Natural killer cell (primary cell): Measurements from ENCODE around the gene CILP2. TPM values are rescaled to one million over a fixed set of nuclear protein-coding genes. Genes with fewer than 3 reads are reported as not detected.

Experiments
- ATAC-seq, 3 donors: fragments of 150-1000 bp in 2 of 3; fragments of 200-7000 bp in 1 of 3; cut with Tn5 transposase; 1 replicate in 1 of 3; 2 replicates in 2 of 3; pipeline ENCODE4 v1.10.0; 2021; ENCODE audit warnings: mild to moderate bottlenecking in 2 of 3, moderate library complexity in 2 of 3
- DNase-seq, 2 donors: peaks; one replicate each; pipeline versions ENCODE4 v3.0.0 to v3.0.0-alpha.2; 2013 to 2021; ENCODE audit warnings: mixed read lengths in 1 of 2
- H3K27ac ChIP-seq: one replicate; pipeline ENCODE4 v1.5.1; 2013; ENCODE audit warnings: mild to moderate bottlenecking, low read length
- H3K27me3 ChIP-seq: one replicate; pipeline ENCODE4 v1.6.1; 2013; ENCODE audit warnings: low read length; ENCODE audit not compliant: control insufficient read depth, insufficient read depth
- H3K36me3 ChIP-seq: one replicate; pipeline ENCODE4 v1.6.1; 2013; ENCODE audit warnings: low read length; ENCODE audit not compliant: control insufficient read depth, insufficient read depth
- H3K4me1 ChIP-seq: one replicate; pipeline ENCODE4 v1.6.1; 2013; ENCODE audit warnings: low read length; ENCODE audit not compliant: control insufficient read depth, insufficient read depth
- H3K4me3 ChIP-seq: one replicate; pipeline ENCODE4 v1.5.1; 2013; ENCODE audit warnings: low read length
- H3K9me3 ChIP-seq: one replicate; pipeline ENCODE4 v1.6.1; 2013; ENCODE audit warnings: low read length; ENCODE audit not compliant: control insufficient read depth, insufficient read depth
- H3K27ac Mint-ChIP-seq, 2 donors: one replicate each; pipeline ENCODE4 v1.8.0; 2022; ENCODE audit warnings: mild to moderate bottlenecking in 2 of 2, mixed read lengths in 2 of 2, moderate library complexity in 1 of 2
- H3K27me3 Mint-ChIP-seq, 2 donors: one replicate each; pipeline ENCODE4 v1.8.0; 2022; ENCODE audit warnings: low read depth in 2 of 2, mixed read lengths in 2 of 2
- H3K36me3 Mint-ChIP-seq: one replicate; pipeline ENCODE4 v1.8.0; 2022; ENCODE audit warnings: mixed read lengths
- H3K4me1 Mint-ChIP-seq, 2 donors: one replicate each; pipeline ENCODE4 v1.8.0; 2022; ENCODE audit warnings: mixed read lengths in 2 of 2
- H3K4me3 Mint-ChIP-seq: one replicate; pipeline ENCODE4 v1.8.0; 2022; ENCODE audit warnings: mild to moderate bottlenecking, moderate library complexity, mixed read lengths
- H3K9me3 Mint-ChIP-seq, 2 donors: one replicate each; pipeline ENCODE4 v1.8.0; 2022; ENCODE audit warnings: mixed read lengths in 2 of 2
- CTCF ChIP-seq: fragments of 200-600 bp; IDR thresholded peaks from one replicate; pipeline ENCODE4 v1.8.0; 2022; ENCODE audit warnings: antibody characterized with exemption
- WGBS: methylation state at CpG from one replicate; pipeline ENCODE4 v1.1.7; 2013; ENCODE audit warnings: missing lambda C conversion rate; ENCODE audit not compliant: insufficient coverage; 5-methylcytosine and 5-hydroxymethylcytosine counted together
- intact Hi-C: fragments of 100-400 bp; cut with micrococcal nuclease; formaldehyde crosslinking; loops from one replicate; pipeline ENCODE4 v1.14.2; 2022
- total RNA-seq, 4 donors: library from RNA; stranded (reverse); fragments of 120-200 nt in 1 of 4; gene quantifications; one replicate each; pipeline versions ENCODE4 v1.2.3 to v1.2.4, GENCODE V29; 2013 to 2022

The CILP2 gene
- total RNA-seq, 3 donors from 2014 or later (not counting 1 experiment from before 2014, with no cell fraction given) = 0.05 to 0.20 (median 0.11) TPM

GRCh38 chr19:19544257-19544953, 6.3 kb downstream of the CILP2 start:
- no peak overlapping the region for H3K4me3 ChIP-seq
- no peaks in the 10 kb centered on the region for H3K36me3 Mint-ChIP-seq
- H3K4me3 Mint-ChIP-seq = no peak overlapping the region
- no peak for DNase-seq
- H3K27ac Mint-ChIP-seq = no peak overlapping the region
- 86% methylated on average over 75 of the region's 75 CpGs for WGBS
- no peaks in the 10 kb centered on the region for H3K36me3 ChIP-seq
- no peaks in the 10 kb centered on the region for H3K9me3 Mint-ChIP-seq
- intact Hi-C loops = no loop called here
- H3K4me1 Mint-ChIP-seq = peaks cover 0 to 16% of the 10 kb centered on the region in 2 donors
- no peak overlapping the region for H3K27ac ChIP-seq
- H3K27me3 ChIP-seq = peaks cover 13% of the 10 kb centered on the region
- H3K27me3 Mint-ChIP-seq = peaks cover 0 to 9% of the 10 kb centered on the region in 2 donors
- ATAC-seq = no peak
- TF ChIP-seq CTCF = no peak
- H3K9me3 ChIP-seq = no peaks in the 10 kb centered on the region
- peaks cover 20% of the 10 kb centered on the region for H3K4me1 ChIP-seq

GRCh38 chr19:19544954-19545591, 7.0 kb downstream of the CILP2 start:
- no peak overlapping the region for H3K4me3 Mint-ChIP-seq
- intact Hi-C loops = no loop called here
- H3K4me3 ChIP-seq = no peak overlapping the region
- 89% methylated on average over 53 of the region's 53 CpGs for WGBS
- H3K36me3 ChIP-seq = no peaks in the 10 kb centered on the region
- DNase-seq = no peak
- H3K4me1 ChIP-seq = peaks cover 20% of the 10 kb centered on the region
- no peaks in the 10 kb centered on the region for H3K9me3 ChIP-seq
- peaks cover 0 to 16% of the 10 kb centered on the region in 2 donors for H3K4me1 Mint-ChIP-seq
- H3K36me3 Mint-ChIP-seq = no peaks in the 10 kb centered on the region
- peaks cover 13% of the 10 kb centered on the region for H3K27me3 ChIP-seq
- H3K9me3 Mint-ChIP-seq = no peaks in the 10 kb centered on the region
- H3K27ac ChIP-seq = no peak overlapping the region
- no peak overlapping the region for H3K27ac Mint-ChIP-seq
- peaks cover 0 to 9% of the 10 kb centered on the region in 2 donors for H3K27me3 Mint-ChIP-seq
- TF ChIP-seq CTCF = no peak
- ATAC-seq = no peak

- H3K27ac ChIP-seq = no peak overlapping the region
- peaks cover 14% of the 10 kb centered on the region for H3K4me1 ChIP-seq
- no peak for DNase-seq
- H3K27ac Mint-ChIP-seq = no peak overlapping the region
- intact Hi-C loops = no loop called here
- no peaks in the 10 kb centered on the region for H3K9me3 ChIP-seq
- peaks cover 0 to 9% of the 10 kb centered on the region in 2 donors for H3K27me3 Mint-ChIP-seq
- no peak overlapping the region for H3K4me3 Mint-ChIP-seq
- H3K4me3 ChIP-seq = no peak overlapping the region
- peaks cover 10% of the 10 kb centered on the region for H3K27me3 ChIP-seq
- peaks cover 0 to 13% of the 10 kb centered on the region in 2 donors for H3K4me1 Mint-ChIP-seq
- no peak for TF ChIP-seq CTCF
- no peaks in the 10 kb centered on the region for H3K9me3 Mint-ChIP-seq
- H3K36me3 ChIP-seq = no peaks in the 10 kb centered on the region
- 94% methylated on average over 23 of the region's 23 CpGs for WGBS
- no peak for ATAC-seq
- H3K36me3 Mint-ChIP-seq = no peaks in the 10 kb centered on the region
These were observed 7.6 kb downstream of the CILP2 start for GRCh38 chr19:19545707-19546106.
